Chondrocyte (in vitro differentiated cells): ENCODE data around the gene ABCC3. TPM values are rescaled to one million over a fixed set of nuclear protein-coding genes. Genes with fewer than 3 reads are reported as not detected.

ENCODE experiments used
- DNase-seq: peaks from one replicate; pipeline ENCODE4 v3.0.0; 2021; ENCODE audit warnings: mixed read lengths, low spot score
- H3K27ac Mint-ChIP-seq: one replicate; pipeline ENCODE4 v1.8.0; 2021; ENCODE audit warnings: mild to moderate bottlenecking, moderate library complexity, mixed read lengths; ENCODE audit not compliant: unreplicated experiment
- H3K27me3 Mint-ChIP-seq: 2 replicates; pipeline ENCODE4 v1.8.0; 2021; ENCODE audit warnings: low read depth, mixed read lengths
- H3K36me3 Mint-ChIP-seq: 2 replicates; pipeline ENCODE4 v1.8.0; 2021; ENCODE audit warnings: low read depth, mixed read lengths
- H3K4me1 Mint-ChIP-seq: 2 replicates; pipeline ENCODE4 v1.8.0; 2021; ENCODE audit warnings: low read depth, mild to moderate bottlenecking, mixed read lengths
- H3K4me3 Mint-ChIP-seq: one replicate; pipeline ENCODE4 v1.8.0; 2021; ENCODE audit warnings: mild to moderate bottlenecking, moderate library complexity, mixed read lengths; ENCODE audit not compliant: unreplicated experiment
- H3K9me3 Mint-ChIP-seq: 2 replicates; pipeline ENCODE4 v1.8.0; 2021; ENCODE audit warnings: low read depth, mixed read lengths
- total RNA-seq: library from RNA; stranded (reverse); gene quantifications from 3 replicates; pipeline ENCODE4 v1.2.1, GENCODE V29; 2021
- TF ChIP-seq, protein P1 (sequence below): fragments of 200-600 bp; sonication (generic); IDR thresholded peaks from 2 replicates; pipeline ENCODE4 v1.5.0; 2021; ENCODE audit warnings: antibody characterized with exemption, mild to moderate bottlenecking, moderate library complexity

Gene ABCC3
- total RNA-seq, 1 donor from 2014 or later, result 2.8 TPM

DNA sequence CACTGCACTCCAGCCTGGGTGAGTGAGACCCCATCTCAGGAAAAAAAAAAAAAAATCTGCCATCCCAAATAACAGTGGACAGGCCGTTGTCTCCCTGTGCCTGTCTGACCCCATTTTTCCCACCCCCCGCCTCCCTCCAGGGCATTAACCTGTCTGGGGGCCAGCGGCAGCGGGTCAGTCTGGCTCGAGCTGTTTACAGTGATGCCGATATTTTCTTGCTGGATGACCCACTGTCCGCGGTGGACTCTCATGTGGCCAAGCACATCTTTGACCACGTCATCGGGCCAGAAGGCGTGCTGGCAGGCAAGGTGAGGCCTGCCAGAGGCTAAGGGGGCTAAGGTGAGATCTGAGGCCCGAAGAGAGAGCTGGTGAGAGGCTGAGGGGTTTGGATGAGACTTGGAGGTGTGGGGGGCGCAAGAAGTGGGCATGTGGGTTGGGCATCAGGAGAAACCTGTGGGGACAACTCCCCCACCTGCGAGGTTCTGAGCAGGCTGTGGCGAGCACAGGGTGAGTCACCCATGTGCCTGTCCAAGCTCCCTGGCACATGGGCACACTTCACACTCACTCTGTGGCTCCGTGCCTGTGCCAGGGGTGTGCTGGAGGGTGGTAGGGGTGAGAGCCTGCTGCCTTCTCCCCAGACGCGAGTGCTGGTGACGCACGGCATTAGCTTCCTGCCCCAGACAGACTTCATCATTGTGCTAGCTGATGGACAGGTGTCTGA lies 38.3 kb downstream of the ABCC3 start:
- Mint-ChIP-seq H3K36me3 (no peaks in the 10 kb centered on the region), H3K9me3 (no peaks in the 10 kb centered on the region), H3K27ac (no peak overlapping the region), H3K27me3 (no peaks in the 10 kb centered on the region), H3K4me1 (peaks cover 11% of the 10 kb centered on the region), H3K4me3 (no peak overlapping the region)
- TF ChIP-seq, protein P1, sequence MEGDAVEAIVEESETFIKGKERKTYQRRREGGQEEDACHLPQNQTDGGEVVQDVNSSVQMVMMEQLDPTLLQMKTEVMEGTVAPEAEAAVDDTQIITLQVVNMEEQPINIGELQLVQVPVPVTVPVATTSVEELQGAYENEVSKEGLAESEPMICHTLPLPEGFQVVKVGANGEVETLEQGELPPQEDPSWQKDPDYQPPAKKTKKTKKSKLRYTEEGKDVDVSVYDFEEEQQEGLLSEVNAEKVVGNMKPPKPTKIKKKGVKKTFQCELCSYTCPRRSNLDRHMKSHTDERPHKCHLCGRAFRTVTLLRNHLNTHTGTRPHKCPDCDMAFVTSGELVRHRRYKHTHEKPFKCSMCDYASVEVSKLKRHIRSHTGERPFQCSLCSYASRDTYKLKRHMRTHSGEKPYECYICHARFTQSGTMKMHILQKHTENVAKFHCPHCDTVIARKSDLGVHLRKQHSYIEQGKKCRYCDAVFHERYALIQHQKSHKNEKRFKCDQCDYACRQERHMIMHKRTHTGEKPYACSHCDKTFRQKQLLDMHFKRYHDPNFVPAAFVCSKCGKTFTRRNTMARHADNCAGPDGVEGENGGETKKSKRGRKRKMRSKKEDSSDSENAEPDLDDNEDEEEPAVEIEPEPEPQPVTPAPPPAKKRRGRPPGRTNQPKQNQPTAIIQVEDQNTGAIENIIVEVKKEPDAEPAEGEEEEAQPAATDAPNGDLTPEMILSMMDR, result no peak
- DNase-seq, result no peak

DNA sequence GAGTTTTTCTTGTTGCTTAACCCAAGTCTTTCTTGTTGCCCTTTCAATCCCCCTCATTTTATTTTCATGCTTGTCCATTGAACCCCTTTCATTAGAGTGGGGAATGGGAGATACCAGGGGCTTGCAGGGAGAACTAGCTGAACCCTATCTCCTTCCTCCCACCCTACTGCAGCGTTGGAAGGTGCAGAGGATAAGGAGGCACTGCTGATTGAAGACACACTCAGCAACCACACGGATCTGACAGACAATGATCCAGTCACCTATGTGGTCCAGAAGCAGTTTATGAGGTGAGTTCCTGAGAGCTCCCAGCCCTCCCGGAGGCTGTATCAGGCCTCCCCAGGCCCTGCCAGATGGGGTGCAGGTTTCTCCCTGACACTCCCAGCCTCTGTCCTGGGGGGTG lies 40.5 kb downstream of the ABCC3 start:
- Mint-ChIP-seq H3K27ac (no peak overlapping the region), H3K9me3 (no peaks in the 10 kb centered on the region), H3K4me3 (no peak overlapping the region), H3K36me3 (no peaks in the 10 kb centered on the region), H3K4me1 (no peaks in the 10 kb centered on the region), H3K27me3 (no peaks in the 10 kb centered on the region)
- no peak for DNase-seq
- TF ChIP-seq, protein P1, result no peak

DNA sequence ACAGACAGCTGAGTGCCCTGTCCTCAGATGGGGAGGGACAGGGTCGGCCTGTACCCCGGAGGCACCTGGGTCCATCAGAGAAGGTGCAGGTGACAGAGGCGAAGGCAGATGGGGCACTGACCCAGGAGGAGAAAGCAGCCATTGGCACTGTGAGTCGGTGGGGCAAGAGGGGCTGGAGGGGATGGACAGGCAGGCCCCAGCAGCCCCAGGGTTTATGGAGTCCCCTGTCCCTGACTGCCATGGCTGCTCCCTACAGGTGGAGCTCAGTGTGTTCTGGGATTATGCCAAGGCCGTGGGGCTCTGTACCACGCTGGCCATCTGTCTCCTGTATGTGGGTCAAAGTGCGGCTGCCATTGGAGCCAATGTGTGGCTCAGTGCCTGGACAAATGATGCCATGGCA lies 40.9 kb downstream of the ABCC3 start:
- Mint-ChIP-seq H3K27me3 (no peaks in the 10 kb centered on the region), H3K27ac (no peak overlapping the region), H3K4me3 (no peak overlapping the region), H3K36me3 (no peaks in the 10 kb centered on the region), H3K9me3 (no peaks in the 10 kb centered on the region), H3K4me1 (no peaks in the 10 kb centered on the region)
- no peak for DNase-seq
- TF ChIP-seq, protein P1, result no peak

DNA sequence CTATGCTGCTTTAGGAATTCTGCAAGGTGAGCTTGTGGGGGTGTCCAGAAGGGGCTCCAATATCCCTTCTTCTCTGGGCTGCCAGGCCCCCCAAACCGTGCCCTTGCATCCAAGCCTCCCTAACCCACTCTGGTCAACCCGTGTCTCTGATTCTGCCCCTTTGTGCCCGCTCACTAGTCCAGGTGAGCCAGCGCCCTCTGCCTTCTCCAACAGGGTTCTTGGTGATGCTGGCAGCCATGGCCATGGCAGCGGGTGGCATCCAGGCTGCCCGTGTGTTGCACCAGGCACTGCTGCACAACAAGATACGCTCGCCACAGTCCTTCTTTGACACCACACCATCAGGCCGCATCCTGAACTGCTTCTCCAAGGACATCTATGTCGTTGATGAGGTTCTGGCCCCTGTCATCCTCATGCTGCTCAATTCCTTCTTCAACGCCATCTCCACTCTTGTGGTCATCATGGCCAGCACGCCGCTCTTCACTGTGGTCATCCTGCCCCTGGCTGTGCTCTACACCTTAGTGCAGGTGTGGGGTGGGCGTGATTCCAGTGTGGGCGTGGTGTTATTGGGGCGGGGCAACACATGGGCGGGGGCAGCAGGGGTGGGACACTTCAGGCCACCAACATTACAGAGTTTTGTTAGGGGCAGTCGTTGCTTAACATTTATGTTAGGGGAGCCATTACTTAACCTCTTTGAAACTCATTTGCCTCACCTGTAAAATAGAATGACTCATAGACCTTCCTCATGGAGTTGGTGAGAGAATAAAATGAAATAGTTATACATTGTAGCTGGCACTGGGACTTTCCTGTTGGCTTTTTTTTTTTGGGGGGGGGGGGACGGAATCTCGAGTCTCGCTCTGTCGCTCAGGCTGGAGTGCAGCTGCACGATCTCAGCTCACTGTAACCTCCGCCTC lies 41.6 kb downstream of the ABCC3 start:
- Mint-ChIP-seq H3K27me3 (no peaks in the 10 kb centered on the region), H3K4me3 (no peak overlapping the region), H3K36me3 (no peaks in the 10 kb centered on the region), H3K4me1 (peaks cover 4% of the 10 kb centered on the region), H3K9me3 (no peaks in the 10 kb centered on the region), H3K27ac (no peak overlapping the region)
- DNase-seq, result no peak
- TF ChIP-seq, protein P1, result no peak

DNA sequence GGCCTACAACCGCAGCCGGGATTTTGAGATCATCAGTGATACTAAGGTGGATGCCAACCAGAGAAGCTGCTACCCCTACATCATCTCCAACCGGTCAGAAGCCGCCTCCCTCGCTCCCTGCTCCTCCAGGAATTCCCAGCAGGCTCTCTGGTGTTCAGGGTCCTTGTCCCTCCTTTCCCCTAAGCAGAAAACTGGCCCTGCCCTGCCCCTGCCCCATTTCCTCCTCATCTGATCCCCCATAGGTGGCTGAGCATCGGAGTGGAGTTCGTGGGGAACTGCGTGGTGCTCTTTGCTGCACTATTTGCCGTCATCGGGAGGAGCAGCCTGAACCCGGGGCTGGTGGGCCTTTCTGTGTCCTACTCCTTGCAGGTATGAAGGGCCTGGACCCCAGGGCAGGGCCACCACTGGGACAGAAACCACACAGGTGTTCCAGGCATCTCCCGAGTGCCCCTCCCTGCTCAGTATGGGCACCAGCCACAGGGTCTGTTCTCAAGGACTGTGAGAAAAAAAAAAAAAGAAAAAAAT lies 43.2 kb downstream of the ABCC3 start:
- Mint-ChIP-seq H3K27me3 (no peaks in the 10 kb centered on the region), H3K9me3 (no peaks in the 10 kb centered on the region), H3K36me3 (no peaks in the 10 kb centered on the region), H3K4me1 (peaks cover 9% of the 10 kb centered on the region), H3K27ac (no peak overlapping the region), H3K4me3 (no peak overlapping the region)
- TF ChIP-seq, protein P1, result no peak
- no peak for DNase-seq
